Pancreas (tissue), 10 donors: Measurements from ENCODE around the gene ZBTB42. TPM values are rescaled to one million over a fixed set of nuclear protein-coding genes. Genes with fewer than 3 reads are reported as not detected.

Experiments
- ATAC-seq, 4 donors: fragments of 200-7000 bp; cut with Tn5 transposase; one replicate each; pipeline versions ENCODE4 v1.8.0 to v1.9.1; 2020; ENCODE audit warnings: mild to moderate bottlenecking in 4 of 4, moderate library complexity in 4 of 4
- DNase-seq, 6 donors: peaks; one replicate each; pipeline ENCODE4 v3.0.0-alpha.2; 2020
- FAIRE-seq: peaks from 2 replicates; lab custom pipeline; 2012; peaks lifted over from hg19 to GRCh38; lab: Jason Lieb, UNC
- H3K27ac ChIP-seq, 4 donors: fragments of 200-600 bp; sonication (generic); 1 replicate in 3 of 4; 2 replicates in 1 of 4; pipeline versions ENCODE4 v1.5.0 to v1.8.0; 2020
- H3K27me3 ChIP-seq, 4 donors: fragments of 200-600 bp; one replicate each; pipeline ENCODE4 v1.8.0; 2021
- H3K36me3 ChIP-seq, 3 donors: fragments of 200-600 bp; sonication (generic) in 1 of 3; one replicate each; pipeline versions ENCODE4 v1.5.0 to v1.8.0; 2020 to 2021
- H3K4me1 ChIP-seq, 3 donors: fragments of 200-600 bp; one replicate each; pipeline ENCODE4 v1.8.0; 2021
- H3K4me3 ChIP-seq, 4 donors: fragments of 200-600 bp; sonication (generic) in 2 of 4; one replicate each; pipeline versions ENCODE4 v1.5.0 to v1.8.0; 2020 to 2021
- H3K9me3 ChIP-seq, 4 donors: fragments of 200-600 bp; one replicate each; pipeline ENCODE4 v1.8.0; 2021
- CTCF ChIP-seq, 4 donors: fragments of 200-600 bp; sonication (generic) in 3 of 4; IDR thresholded peaks; one replicate each; pipeline versions ENCODE4 v1.5.0 to v1.8.0; 2021; ENCODE audit warnings: antibody characterized with exemption in 4 of 4
- WGBS, 2 donors: extraction: QIAGEN DNeasy Blood & Tissue Kit; methylation state at CpG; one replicate each; pipeline ENCODE4 v1.1.7; 2013; 5-methylcytosine and 5-hydroxymethylcytosine counted together
- intact Hi-C, 3 donors: fragments of 100-400 bp; cut with DNase I; formaldehyde crosslinking; loops; one replicate each; pipeline versions ENCODE4 v1.11.1 to v1.14.2; 2022
- polyA plus RNA-seq, 2 donors: library from polyadenylated mRNA; stranded (reverse); fragments of 200-250 nt; gene quantifications; one replicate each; pipeline ENCODE4 v1.2.3, GENCODE V29; 2013
- total RNA-seq, 6 donors: library from RNA; stranded (reverse); fragmentation: NEBNext Ultra II Directional in 4 of 6; extraction: Animal tissue kit (Norgen Biotek cat#: 25700) in 4 of 6; gene quantifications; one replicate each; pipeline versions ENCODE4 v1.2.1 to v1.2.4, GENCODE V29; 2021 to 2023
- donor health status: healthy with polysubstance abuse.
- donor health status: DM: no; HTN: no; CAD: no; lungs with moderate emphysema.
- donor health status: DM: no; HTN: no; CAD: no.
- donor health status: control.
- donor health status: control.
- donor health status: Bipolar disorder and iron deficiency.
- donor health status: DM: yes; HTN: yes; CAD: no.
- donor health status: DM: no; HTN: no; CAD: no.
- donor health status: DM: no; HTN: no; CAD: no.
- donor health status: DM: yes; HTN: yes; CAD: no.

Gene ZBTB42
- total and polyA plus RNA-seq, 8 donors: 4.1 to 10.8 (median 8.3) TPM

- no peak overlapping the region for H3K27ac ChIP-seq
- H3K36me3 ChIP-seq: peaks cover 0 to 6% (median 0%) of the 10 kb centered on the region in 3 donors
- intact Hi-C loops: loop anchor here in 1 of 3 donors (2.0 kb wide), 1 partner anchor 54 kb away; no protein-coding TSS in a partner anchor
- DNase-seq (peak; percentile 78 to 99 (median 92)), FAIRE-seq (no peak), ATAC-seq (peak; percentile 80 to 96 (median 92))
- no peak overlapping the region for H3K4me3 ChIP-seq
- no peaks in the 10 kb centered on the region for H3K9me3 ChIP-seq
- 11 to 15% methylated on average over 24 to 25 of the region's 25 CpGs for WGBS, 2 donors
- H3K4me1 ChIP-seq: peaks cover 0 to 7% (median 5%) of the 10 kb centered on the region in 3 donors
- peak; percentile 92 to 95 (median 93) for TF ChIP-seq CTCF (IDR thresholded peaks at IDR 0.05)
- no peaks in the 10 kb centered on the region for H3K27me3 ChIP-seq
These were observed 32.2 kb upstream of the ZBTB42 start for GRCh38 chr14:104768437-104769323.

GRCh38 chr14:104769324-104770071 lies 31.4 kb upstream of the ZBTB42 start:
- Histone ChIP-seq H3K36me3 (peaks cover 0 to 6% (median 0%) of the 10 kb centered on the region in 3 donors), H3K27ac (no peak overlapping the region), H3K4me3 (no peak overlapping the region), H3K27me3 (no peaks in the 10 kb centered on the region), H3K4me1 (peaks cover 3 to 8% (median 8%) of the 10 kb centered on the region in 3 donors), H3K9me3 (no peaks in the 10 kb centered on the region)
- no peak for TF ChIP-seq CTCF (IDR thresholded peaks at IDR 0.05)
- FAIRE-seq: no peak
- 84 to 86% methylated on average over 18 of the region's 18 CpGs for WGBS, 2 donors
- no peak for ATAC-seq
- peak in 2 of 6 donors; percentile 40 to 73 for DNase-seq
- intact Hi-C loops: loop anchor here in 2 of 3 donors (2.0 to 5.0 kb wide), 2 partner anchors 53 kb away; no protein-coding TSS in a partner anchor

GRCh38 chr14:104770072-104770579 lies 30.8 kb upstream of the ZBTB42 start:
- 88 to 89% methylated on average over 24 of the region's 24 CpGs for WGBS, 2 donors

GRCh38 chr14:104770851-104771272 lies 30.0 kb upstream of the ZBTB42 start:
- Histone ChIP-seq H3K9me3 (no peaks in the 10 kb centered on the region), H3K36me3 (peaks cover 0 to 6% (median 0%) of the 10 kb centered on the region in 3 donors), H3K27ac (no peak overlapping the region), H3K27me3 (no peaks in the 10 kb centered on the region), H3K4me1 (peaks cover 13 to 18% (median 17%) of the 10 kb centered on the region in 3 donors), H3K4me3 (no peak overlapping the region)
- 90 to 100% methylated on average over 5 of the region's 5 CpGs for WGBS, 2 donors
- ATAC-seq (no peak), DNase-seq (peak in 2 of 6 donors; percentile 29 to 50), FAIRE-seq (no peak)
- intact Hi-C loops: loop anchor here in 1 of 3 donors (5.0 kb wide), 1 partner anchor 51 kb away; no protein-coding TSS in a partner anchor
- peak in 3 of 4 donors; percentile 9 to 25 (median 15) for TF ChIP-seq CTCF (IDR thresholded peaks at IDR 0.05)

More at GRCh38 chr14:104770072-104770579, 30.8 kb upstream of the ZBTB42 start:
- TF ChIP-seq CTCF (IDR thresholded peaks at IDR 0.05): no peak
- no peak for ATAC-seq
- H3K4me3 ChIP-seq: no peak overlapping the region
- intact Hi-C loops: loop anchor here in 1 of 3 donors (5.0 kb wide), 1 partner anchor 52 kb away; no protein-coding TSS in a partner anchor
- peaks cover 0 to 6% (median 0%) of the 10 kb centered on the region in 3 donors for H3K36me3 ChIP-seq
- peaks cover 7 to 14% (median 13%) of the 10 kb centered on the region in 3 donors for H3K4me1 ChIP-seq
- H3K27me3 ChIP-seq: no peaks in the 10 kb centered on the region
- DNase-seq: peak in 2 of 6 donors; percentile 26 to 69
- no peaks in the 10 kb centered on the region for H3K9me3 ChIP-seq
- H3K27ac ChIP-seq: no peak overlapping the region
- FAIRE-seq: no peak
